ENCODE measurements around the gene NPSR1.
"Not testable (repeated sequence)": the region's sequence is repeated elsewhere in the genome, so short reads cannot be mapped to it uniquely, and the experiment has no call there.

The NPSR1 gene

GRCh38 chr7:34758111-34758601 lies 100.1 kb downstream of the NPSR1 start:
- DNase-seq, result no peak

- peak; percentile 48 for DNase-seq
These were observed 101.6 kb downstream of the NPSR1 start for GRCh38 chr7:34759477-34760125.

- no peak for DNase-seq
These were observed 102.3 kb downstream of the NPSR1 start for GRCh38 chr7:34760271-34760670.

- peak; percentile 20 for DNase-seq
These were observed 103.2 kb downstream of the NPSR1 start for GRCh38 chr7:34761206-34761605.

GRCh38 chr7:34761627-34762026 lies 103.6 kb downstream of the NPSR1 start:
- DNase-seq, result no peak

GRCh38 chr7:34762764-34763163 lies 104.7 kb downstream of the NPSR1 start:
- DNase-seq, result peak; percentile 35

- DNase-seq, result peak; percentile 42
These were observed 114.4 kb downstream of the NPSR1 start for GRCh38 chr7:34772296-34772938.

GRCh38 chr7:34776748-34777358 lies 118.8 kb downstream of the NPSR1 start:
- DNase-seq, result no peak

GRCh38 chr7:34780546-34780945 lies 122.5 kb downstream of the NPSR1 start:
- no peak for DNase-seq

- no peak for DNase-seq
These were observed 129.6 kb downstream of the NPSR1 start for GRCh38 chr7:34787586-34787985.

GRCh38 chr7:34806831-34807230 lies 148.8 kb downstream of the NPSR1 start:
- no peak for DNase-seq

- no peak for DNase-seq
These were observed 149.7 kb downstream of the NPSR1 start for GRCh38 chr7:34807548-34808340.

GRCh38 chr7:34814203-34814842 lies 156.3 kb downstream of the NPSR1 start:
- not testable (repeated sequence) for DNase-seq

- DNase-seq, result no peak
These were observed 164.0 kb downstream of the NPSR1 start for GRCh38 chr7:34821932-34822558.

- DNase-seq, result peak; percentile 47
These were observed 165.7 kb downstream of the NPSR1 start for GRCh38 chr7:34823650-34824258.

- no peak for DNase-seq
These were observed 167.2 kb downstream of the NPSR1 start for GRCh38 chr7:34825221-34825620.

GRCh38 chr7:34830390-34830789 lies 172.4 kb downstream of the NPSR1 start:
- DNase-seq, result no peak

GRCh38 chr7:34831436-34831835 lies 173.4 kb downstream of the NPSR1 start:
- no peak for DNase-seq

GRCh38 chr7:34832020-34832419 lies 174.0 kb downstream of the NPSR1 start:
- DNase-seq, result no peak

GRCh38 chr7:34835901-34836600 lies 178.0 kb downstream of the NPSR1 start:
- peak; percentile 55 for DNase-seq

GRCh38 chr7:34837316-34837715 lies 179.3 kb downstream of the NPSR1 start:
- no peak for DNase-seq

Data from fibroblast of skin of abdomen (primary cell).